ENCODE measurements around the gene CRABP2.

The CRABP2 gene

GRCh38 chr1:156668801-156669637 is 36.4 kb downstream of the CRABP2 start:
- DNase-seq (ENCODE audit: low read depth in 2 of 2), result no peak

DNA sequence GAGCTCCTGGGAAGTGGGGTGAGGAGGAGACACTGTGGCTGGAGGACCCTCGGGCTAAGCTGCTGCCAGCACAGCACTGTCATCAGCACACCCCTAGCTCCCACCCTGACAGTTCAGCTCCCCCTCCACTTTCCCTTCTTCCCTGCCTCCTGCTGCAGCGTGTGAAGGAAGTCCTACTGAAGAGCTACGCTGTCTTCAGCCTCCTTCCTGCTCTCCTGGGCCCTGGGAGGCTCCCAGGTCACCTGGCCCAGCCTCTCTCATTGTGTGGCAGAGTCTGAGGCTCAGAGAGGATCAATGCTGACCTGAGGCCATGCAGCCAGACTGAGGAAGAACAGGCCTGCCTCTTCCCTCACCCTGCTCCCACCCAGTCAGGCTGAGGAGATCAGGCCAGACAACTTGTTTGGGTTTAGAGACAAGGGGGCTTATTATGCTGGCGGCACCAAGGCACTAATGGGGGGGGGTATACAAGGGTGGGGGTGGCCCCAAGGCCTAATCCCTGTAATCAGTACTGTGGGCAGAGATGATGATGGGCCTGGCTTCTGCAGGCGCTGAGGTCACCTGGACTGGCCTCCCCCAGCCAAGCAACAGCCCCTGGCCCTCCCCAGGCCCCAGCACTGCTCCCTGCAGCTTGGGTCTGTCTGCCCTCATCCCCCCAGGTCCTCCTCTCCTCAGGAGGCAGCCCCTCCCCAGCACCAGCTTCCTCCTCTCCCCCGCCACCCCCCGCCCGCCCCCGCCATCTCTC is 37.2 kb downstream of the CRABP2 start:
- no peak for DNase-seq (ENCODE audit: low read depth in 2 of 2)

DNA sequence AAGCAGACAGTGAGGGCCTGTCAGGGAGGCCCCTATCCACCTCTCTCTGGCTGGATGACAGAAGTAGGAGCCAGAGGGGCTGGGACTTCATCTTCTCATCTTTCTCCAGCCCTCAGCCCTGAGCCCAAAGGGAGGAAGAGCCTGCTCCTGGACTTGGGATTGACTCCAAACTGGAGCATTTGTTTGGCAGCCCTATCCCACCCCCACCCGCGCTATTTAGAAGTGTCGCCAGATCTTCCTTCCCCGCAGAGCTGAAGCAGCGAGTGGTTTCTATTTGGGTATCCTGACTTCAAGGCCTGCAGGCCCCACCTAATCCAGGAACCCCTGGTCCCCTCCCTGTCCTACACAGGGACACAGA is 37.8 kb downstream of the CRABP2 start:
- DNase-seq (ENCODE audit: low read depth in 2 of 2), result no peak

DNA sequence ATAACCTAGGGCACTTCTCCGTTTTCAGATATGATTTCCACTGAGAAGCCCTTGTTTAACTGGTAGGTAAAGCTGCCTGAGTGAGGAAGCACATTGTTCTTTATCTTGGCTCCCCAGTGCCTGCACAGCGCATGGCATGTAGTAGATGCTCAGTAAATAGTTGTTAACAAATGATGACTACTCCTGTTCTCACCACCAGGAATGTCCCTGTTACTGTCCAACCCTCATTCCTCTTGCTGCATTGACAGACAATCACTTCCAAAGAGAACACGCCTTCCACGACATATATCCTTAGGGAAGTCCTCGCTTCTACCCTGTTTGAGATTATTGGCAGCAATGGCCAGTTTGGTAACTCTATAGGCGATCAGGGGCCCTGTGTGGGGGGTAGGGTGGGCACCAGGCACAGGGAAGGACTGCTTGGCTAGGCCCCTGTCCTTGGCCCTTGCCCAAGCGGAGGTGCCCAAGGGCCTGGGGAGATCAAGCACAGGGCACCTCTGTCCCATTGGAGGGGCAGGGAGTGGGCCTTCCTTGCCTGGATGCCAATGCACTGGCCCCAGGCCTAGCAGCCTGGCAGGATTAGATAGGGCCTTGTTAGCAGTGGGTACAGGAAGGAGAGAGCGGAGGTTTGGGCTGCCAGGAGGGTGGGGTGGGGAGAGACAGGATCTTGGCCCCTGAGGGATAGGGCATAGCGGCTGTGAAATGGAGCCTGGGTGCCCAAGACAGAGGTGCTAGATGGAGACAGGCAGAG is 38.3 kb downstream of the CRABP2 start:
- no peak for DNase-seq (ENCODE audit: low read depth in 2 of 2)

- no peak for DNase-seq (ENCODE audit: low read depth in 2 of 2)
Measured at GRCh38 chr1:156665539-156665938, 39.8 kb downstream of the CRABP2 start.

DNA sequence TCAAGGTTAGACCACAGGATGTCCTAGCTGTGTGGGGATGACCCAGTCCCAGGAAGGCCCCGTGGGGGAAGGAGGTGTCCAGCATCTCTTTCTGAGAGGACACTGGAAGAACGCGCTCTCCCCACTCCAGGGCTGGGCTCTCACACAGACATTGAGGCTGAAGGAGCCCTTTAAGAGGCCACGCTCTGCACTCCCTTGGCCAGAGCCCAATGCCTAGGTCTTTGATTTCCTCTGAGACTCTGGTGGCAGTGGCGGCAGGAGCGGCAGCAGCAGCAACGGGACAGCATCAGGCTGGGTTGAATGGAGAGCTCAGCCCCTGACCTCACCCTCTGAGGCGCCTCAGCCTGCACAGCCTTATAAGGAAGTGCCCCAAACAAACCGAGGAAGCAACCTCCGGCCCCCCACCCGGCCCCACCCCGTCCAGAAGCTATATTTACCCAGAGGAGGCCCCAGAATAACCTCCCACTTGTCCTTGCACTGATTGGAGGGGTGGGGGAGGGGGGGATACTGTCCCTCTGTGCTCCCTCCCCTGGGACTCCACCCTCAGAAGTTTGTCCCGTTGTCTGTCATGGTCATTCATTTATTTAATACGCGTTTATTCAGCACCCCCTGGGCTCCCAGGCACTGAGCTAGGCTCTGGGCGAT is 40.5 kb downstream of the CRABP2 start:
- DNase-seq (ENCODE audit: low read depth in 2 of 2), result no peak

GRCh38 chr1:156664046-156664766 is 41.2 kb downstream of the CRABP2 start:
- DNase-seq (ENCODE audit: low read depth in 2 of 2), result no peak

DNA sequence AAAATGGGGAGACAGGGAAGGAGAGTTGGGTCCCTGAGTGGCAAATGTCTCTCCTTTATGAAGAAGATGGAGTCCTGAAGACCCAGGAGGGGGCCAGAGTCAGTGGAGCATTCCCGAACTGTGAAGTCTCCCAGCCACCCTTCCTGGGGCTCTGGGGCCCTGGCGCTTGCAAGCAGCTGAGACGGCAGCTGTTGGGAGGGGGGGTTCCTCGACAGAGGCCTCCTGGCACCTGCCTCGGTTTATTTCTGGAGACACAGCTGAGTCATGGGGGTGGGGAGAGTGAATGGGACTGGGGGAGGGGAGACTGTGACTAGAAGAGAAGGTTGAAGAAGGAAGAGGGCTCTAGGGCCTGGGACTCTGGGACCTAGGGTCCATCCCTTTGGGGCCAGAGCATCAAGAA is 42.2 kb downstream of the CRABP2 start:
- DNase-seq (ENCODE audit: low read depth in 2 of 2), result no peak

DNA sequence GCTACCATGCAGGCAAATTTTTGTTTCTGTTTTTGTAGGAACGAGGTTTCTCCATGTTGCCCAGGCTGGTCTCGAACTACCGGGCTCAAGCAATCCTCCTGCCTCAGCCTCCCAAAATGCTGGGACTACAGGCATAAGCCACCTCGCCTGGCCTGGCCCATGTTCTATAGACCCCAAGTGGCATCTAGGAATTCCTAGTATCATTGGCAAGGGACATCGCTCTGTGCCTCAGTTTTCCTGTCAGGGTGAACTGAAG is 42.7 kb downstream of the CRABP2 start:
- DNase-seq (ENCODE audit: low read depth in 2 of 2), result no peak

DNA sequence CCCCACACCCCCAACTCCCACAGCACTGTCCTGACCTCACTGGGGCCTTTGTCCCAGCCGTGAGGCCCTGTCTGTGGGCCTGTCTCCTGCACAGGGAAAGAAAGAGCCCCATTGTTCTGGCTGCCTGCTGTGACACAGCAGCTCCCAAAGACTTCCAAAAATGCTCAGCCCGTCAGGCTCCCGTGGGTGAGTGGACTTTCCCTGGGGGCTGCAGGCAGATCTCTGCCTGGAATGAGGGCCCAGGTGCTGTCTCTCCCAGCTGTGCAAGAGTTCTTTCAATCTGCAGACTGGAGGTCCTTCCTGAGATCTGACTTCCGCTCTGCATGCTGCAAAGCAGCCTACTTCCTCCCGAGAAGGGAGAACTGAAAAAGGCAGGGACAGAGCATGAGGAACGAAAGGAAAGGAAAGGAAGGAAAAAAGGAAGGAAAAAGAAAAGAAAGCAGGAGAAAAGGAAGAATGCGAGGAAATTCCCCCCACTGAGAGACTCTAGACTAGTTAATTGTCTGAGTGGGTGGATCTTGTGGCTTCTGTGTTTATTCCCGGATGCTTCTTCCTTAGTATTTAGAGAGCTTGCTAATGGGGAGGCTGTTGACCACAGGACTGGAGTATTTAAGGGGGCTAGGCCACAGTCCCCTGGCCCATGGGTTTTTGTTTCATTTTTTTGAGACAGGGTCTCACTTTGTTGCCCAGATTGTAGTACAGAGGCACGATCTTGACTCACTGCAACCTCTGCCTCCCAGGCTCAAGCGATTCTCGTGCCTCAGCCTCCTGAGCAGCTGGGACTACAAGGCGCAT is 43.2 kb downstream of the CRABP2 start:
- no peak for DNase-seq (ENCODE audit: low read depth in 2 of 2)

GRCh38 chr1:156660752-156661112 is 44.7 kb downstream of the CRABP2 start:
- no peak for DNase-seq (ENCODE audit: low read depth in 2 of 2)

GRCh38 chr1:156659988-156660751 is 45.2 kb downstream of the CRABP2 start:
- DNase-seq (ENCODE audit: low read depth in 2 of 2), result peak; percentile 86 to 87

DNA sequence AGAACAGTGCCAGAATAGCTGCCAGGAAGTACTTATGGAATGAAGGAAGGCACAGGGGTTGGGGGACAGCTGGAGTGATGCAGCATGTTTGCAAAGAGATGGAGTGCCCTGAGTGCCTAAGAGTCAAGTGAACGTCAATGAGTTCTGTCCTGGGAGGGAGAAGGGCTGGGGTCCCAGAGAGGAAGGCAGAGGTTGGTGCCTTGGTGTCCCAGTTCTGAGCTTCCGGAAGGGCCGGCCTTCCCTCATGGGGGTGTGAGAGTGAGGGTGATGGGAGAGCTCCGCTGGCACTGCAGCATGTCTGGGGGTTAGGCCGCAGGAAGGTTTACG is 45.8 kb downstream of the CRABP2 start:
- DNase-seq (ENCODE audit: low read depth in 2 of 2), result no peak

DNA sequence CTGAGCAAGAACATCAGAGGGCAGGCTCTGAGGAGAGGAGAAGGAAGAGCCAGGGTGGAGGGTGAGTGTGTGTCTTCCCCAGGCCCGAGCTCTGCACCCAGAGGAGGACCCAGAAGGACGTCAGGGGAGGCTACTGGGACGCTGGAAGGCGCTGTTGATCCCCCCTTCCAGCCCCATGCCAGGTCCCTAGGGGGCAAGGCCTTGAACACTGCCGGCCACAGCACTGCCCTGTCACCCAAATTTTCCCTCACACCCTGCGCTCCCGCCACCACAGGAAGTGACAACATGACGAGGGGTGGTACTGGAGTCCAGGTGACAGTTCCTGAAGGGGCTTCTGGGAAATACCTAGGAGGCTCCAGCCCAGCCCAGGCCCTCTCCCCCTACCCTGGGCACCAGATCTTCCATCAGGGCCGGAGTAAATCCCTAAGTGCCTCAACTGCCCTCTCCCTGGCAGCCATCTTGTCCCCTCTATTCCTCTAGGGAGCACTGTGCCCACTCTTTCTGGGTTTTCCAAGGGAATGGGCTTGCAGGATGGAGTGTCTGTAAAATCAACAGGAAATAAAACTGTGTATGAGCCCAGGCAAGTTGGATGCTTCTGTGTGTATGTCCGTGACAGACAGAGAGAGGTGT is 46.3 kb downstream of the CRABP2 start:
- DNase-seq (ENCODE audit: low read depth in 2 of 2), result no peak

- DNase-seq (ENCODE audit: low read depth in 2 of 2), result no peak
Measured at GRCh38 chr1:156658496-156658895, 46.9 kb downstream of the CRABP2 start.

DNA sequence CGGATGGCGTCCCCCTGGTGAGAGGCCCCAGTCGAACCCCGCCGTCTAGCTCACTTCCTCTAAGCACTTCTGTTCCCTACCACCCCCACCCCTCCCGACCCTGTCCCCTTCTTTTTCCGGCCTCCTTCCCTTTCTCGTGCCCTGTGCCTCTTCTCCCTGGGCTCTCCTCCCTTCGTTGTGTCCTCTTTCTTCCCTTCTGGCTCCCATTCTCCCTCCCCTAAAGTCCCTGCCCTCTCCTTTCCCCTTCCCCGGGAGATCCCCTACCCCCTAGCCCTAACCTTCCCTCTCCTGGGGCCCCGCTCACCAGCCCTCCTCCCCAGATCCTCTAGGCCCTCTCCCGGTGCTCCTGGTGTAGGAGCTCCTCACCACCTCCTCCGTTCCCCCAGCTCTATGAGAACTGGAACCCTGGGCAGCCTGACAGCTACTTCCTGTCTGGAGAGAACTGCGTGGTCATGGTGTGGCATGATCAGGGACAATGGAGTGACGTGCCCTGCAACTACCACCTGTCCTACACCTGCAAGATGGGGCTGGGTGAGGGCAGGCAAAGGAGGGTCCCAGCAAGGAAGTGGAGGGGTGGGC is 47.6 kb downstream of the CRABP2 start:
- DNase-seq (ENCODE audit: low read depth in 2 of 2), result no peak

GRCh38 chr1:156656806-156657740 is 48.3 kb downstream of the CRABP2 start:
- DNase-seq (ENCODE audit: low read depth in 2 of 2), result no peak

GRCh38 chr1:156655904-156656516 is 49.4 kb downstream of the CRABP2 start:
- DNase-seq (ENCODE audit: low read depth in 2 of 2), result no peak
